NCI-H2029 treated with DMSO at 0.1 percent for 48 hours (cell line): ENCODE data around the gene PCCA.
"Not testable (repeated sequence)": the region's sequence is repeated elsewhere in the genome, so short reads cannot be mapped to it uniquely, and the experiment has no call there.

Experiments
- DNase-seq: peaks from one replicate; lab custom pipeline; 2025; lab: John Stamatoyannopoulos, UW

Gene PCCA

DNA sequence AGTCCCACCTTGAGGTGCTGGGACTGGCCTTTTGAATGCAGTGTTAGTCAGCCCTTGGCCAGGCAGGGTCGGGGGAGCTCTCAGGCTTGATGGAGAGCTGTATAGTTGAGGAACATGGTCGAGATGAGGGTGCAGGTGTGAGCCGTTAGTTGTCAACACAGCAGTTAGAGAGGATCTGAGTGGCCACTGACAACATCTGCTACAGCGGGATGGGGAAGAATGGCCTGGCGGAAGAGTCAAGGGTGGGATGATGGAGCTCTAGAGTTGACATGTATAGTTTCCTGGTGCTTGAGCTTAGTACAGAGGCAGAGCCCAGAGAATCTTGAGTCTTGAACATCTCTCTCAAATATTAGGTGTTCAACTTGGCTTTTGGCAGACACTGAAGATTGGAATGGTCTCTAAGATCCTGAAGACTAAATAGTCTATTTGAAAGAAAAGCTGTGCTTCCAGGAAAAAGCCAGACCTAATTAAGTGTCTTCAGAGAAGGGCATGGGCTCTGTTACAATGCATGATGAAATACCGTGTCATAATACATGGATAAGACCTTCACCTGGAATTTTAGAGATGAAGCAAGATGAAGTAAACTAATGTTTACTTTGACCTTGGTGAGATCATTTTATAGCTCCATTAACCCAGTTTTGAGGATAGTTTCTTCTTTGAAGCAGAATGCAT lies 9.7 kb downstream of the PCCA start:
- no peak for DNase-seq

DNA sequence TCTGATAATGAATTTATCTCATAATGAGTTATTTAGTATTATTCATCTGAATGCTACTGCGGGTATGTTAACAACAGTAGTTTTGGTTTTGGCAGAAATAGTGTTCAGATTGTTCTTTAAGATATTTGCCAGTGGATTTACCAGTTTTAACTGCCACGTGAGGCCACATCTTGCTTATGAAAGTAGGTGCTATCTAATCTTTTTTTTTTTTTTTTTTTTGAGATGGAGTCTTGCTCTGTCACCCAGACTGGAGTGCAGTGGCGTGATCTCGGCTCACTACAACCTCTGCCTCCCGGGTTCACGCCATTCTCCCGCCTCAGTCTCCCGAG lies 10.2 kb downstream of the PCCA start:
- not testable (repeated sequence) for DNase-seq

DNA sequence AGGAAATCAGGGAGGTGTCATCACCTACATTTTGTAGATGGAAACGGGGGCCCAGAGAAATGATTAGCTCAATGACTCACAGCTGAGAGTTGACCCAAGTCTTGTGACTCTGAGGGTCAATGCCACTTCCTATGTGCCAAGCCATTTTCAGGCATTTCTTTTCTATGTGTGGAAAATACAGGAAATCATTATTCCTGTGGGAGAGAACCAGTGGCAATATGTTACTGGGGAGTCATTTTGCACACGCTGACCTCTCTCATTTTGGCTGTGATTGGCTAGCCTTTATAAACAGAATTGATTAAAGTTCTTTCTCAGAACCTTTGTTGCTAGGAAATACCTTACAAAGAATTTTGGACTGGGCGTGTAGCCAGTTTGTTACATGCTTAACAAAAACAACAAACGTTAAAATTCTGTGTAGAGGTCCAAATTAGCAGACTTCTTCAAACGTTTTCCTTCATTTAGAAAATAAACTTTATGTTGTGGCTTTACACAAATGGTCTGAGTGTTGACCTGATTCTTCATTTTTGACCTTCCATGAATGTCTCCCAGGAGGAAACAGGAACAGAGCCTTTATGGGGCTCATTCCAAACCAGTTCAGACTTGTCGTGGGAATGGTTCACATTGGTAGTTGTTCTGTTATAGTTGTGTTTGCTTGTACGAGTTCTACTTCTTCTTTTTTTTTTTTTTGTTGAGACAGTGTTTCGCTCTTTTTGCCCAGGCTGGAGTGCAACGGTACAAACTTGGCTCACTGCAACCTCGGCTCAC lies 11.4 kb downstream of the PCCA start:
- DNase-seq: no peak

DNA sequence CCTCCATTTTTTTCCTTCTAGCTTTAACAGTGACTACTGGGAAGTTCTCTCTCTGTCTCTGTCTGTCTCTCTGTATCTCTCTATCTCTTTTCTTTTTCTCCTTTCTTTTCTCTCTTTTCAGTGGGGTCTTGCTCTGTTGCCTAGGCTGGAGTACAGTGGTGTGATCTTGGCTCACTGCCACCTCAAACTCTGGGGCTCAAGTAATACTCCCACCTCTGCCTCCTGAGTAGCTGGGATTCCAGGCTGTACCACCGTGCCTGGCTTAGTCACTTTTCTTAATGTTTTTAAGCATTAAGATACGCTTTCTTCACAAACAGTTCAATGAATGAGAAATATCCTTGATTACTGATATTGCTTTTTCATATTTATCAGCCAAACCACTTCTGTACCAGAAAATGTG lies 13.1 kb downstream of the PCCA start:
- DNase-seq: no peak

DNA sequence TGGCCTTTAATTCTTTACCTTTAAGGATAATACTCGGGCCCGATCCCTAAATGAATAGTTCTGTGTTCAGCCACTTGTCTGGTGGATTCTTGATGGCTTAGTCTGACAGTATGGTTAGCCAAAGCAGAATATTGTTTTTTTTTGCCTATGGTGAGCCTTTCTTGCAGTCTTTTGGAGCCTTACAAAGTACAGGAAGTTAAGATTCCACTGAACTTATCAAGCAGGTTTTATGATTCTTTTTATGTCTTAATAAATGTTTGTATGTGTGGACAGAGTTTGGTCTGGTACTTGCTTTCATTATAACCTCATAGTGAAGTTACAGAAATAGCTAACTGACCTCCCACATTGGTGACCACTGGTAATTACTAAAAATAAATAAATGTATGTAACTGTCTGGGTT lies 17.1 kb downstream of the PCCA start:
- no peak for DNase-seq

DNA sequence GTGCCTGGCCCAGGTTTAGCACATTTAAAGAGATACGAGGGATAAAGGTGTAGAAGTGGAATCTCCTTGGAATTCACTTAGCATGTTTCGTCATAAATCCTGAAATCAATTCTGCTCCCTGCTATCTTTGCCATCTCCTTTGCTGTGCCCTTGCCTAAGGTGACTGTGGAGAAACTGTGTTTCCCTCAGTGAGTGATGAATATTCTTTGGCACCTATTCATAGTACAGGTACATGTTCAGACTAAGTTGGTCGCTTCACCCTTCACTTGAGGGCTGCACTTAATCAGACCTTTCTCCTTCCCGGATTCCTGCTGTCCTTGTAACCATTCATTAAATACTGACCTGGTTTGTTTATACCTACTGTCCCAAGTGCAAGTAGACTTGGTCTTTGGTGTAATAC lies 17.8 kb downstream of the PCCA start:
- DNase-seq: no peak

DNA sequence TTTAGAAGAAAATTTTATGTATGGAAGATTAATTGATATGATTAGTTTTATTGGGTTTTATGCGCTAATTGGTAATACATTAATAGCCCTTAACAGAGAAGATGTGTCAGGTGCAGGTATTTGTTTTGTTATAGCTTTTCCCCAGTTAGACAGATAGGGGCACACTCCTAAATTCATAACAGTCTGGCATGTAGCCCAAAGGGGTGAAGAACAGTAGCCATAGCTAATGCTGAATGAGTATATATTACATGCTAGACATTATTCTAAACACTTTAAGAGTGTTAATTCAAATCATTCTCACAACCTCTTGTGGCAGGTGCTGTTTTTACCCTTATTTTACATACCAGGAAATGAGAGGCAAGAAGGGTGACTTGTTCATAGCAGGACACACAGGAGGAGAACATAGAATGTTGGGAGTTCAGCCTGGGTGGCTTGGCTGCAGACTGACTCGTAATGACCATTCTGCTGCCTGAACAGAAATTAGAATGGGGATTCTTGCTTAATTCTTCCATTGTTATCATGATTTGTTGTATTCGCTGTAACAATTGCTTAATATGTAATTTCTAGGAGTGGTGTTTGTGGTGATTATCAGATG lies 20.1 kb downstream of the PCCA start:
- no peak for DNase-seq

DNA sequence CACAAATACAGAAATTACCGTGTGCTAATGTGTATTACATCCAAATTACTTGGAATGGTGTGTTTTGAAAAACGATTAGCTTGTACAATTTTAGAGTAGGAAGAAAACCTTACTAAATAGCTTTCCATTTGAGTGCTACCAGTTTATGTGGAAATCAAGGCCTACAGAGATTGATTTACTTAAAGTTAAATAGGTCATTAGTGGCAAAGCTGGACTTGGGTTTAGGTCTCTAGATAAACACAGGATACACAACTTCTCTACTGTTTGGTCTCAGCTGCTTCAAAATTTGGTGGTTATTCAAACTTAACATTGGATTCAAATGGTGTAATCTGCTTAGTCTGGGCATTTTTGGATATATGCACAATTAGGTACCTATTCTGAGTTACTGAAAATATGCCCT lies 21.4 kb downstream of the PCCA start:
- no peak for DNase-seq

DNA sequence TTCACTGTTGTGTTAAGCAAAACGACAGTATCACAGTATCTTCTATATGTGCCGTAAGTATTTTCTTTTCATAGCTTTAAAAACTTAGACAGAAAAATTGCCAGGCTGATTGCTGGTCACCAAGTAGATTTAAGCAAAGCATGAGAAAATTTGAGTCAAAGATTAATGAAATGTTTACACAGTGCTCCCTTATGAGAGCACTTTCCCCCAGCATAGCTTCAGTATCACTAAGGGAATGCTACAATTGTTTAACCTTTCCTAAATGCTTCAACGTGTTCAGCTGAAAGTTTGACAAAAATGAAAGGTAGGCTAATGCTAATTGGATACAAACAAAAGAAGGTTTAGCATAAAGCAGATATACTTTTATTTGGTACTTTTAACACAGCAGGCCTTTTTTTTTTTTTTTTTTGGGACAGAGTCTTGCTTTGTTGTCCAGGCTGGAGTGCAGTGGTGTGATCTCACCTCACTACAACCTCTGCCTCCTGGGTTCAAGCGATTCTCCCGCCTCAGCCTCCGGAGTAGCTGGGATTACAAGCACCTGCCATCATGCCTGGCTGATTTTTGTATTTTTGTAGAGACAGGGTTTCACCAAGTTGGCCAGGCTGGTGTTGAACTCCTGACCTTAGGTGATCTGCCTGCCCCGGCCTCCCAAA lies 23.4 kb downstream of the PCCA start:
- no peak for DNase-seq

DNA sequence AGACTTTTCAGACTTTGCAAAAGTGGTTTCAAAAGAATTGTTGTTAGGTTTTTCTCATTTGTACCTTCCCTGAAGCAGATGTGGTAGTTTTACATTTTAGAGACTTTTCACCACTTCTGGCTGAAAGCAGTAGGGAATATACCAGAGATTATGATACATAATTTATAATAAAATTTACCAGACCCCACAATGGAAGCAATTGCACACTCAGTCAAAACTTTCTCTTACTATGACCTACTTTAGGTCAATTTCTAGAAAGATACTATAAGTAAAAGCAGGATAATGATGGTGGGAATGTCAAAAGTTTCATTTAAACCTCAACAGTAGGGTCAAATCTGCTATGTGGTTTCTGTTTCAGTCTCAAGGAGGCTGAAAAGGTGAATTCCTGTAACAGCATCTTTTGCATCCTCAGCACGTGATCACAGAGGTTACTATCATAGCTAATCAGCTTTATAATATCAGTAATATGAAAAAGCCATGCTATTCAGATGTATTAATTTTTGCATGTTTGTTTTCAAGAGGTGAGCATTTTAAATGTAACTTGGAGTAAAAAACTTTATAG lies 26.9 kb downstream of the PCCA start:
- no peak for DNase-seq

DNA sequence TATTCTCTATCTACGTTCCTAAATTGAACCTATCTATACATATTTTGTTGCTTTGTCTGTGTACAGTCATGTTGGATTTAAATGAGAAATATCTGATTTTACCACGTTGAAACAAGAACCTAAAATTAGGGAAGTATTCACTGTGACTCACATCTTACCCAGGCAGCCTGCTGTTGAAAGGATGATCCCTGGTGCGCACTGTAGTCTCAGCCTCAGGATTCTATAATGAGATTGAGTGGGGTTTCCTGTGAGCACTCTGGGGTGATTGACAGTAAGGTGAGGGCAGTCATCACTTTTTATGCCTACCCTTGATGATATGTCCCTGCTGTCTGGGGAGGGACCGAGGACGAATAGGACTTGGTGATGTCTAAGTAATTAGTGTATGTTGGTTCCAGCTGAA lies 35.4 kb downstream of the PCCA start:
- DNase-seq: no peak

DNA sequence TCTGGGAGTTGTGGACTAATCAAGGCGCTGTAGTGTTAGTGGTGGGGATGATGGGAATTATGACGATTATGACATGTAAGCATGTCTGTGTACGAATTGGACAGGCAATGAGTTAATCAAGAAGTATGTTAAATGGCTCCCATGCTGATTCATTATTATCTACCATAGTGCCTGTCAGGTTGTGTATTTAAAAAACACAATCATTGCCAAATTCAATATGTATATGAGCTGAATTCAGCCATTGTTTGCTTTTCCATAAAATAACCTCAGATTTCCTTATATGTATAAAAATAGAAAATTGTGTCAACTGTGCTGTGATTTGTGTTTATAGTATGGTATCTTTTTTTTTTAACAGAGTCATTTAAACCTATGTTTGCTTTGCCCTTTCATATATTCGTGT lies 37.1 kb downstream of the PCCA start:
- DNase-seq: no peak

DNA sequence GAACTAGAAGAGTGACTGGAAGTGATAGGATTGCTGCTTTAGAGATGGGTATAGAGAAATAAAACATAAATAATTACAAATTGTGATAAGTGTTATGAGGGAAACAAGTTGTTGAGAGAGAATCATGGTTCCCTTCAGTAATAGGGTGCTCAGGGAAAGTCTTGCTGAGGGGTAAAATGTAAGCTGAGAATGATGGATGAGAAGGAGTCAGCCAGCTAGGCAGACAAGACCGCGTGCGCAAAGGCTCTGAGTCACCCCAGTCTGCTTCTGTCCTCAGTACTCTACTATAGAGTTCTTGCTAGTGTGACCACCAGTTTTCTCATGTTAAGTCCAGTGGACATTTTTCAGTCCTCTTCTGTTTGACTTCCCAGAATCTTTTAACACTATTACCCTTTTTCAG lies 39.5 kb downstream of the PCCA start:
- DNase-seq: no peak

DNA sequence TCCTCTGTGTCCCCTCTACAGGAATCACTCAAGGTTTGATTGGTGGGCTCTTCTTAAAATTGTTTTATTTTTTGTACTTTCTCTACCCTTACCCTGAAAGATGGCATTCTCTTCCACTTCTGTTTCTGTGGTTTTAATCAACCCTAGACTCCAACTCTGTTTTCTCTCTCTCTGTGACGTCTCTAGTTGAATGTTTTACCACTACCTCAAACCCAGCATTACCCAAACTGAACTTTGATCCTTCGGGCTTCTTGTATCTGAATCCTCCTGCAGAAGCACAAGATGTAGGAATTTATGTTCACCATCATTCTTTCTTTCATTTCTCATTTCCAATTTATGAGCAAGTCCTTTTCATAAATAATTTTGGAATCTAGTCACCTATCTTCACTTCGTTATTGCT lies 39.9 kb downstream of the PCCA start:
- DNase-seq: no peak

DNA sequence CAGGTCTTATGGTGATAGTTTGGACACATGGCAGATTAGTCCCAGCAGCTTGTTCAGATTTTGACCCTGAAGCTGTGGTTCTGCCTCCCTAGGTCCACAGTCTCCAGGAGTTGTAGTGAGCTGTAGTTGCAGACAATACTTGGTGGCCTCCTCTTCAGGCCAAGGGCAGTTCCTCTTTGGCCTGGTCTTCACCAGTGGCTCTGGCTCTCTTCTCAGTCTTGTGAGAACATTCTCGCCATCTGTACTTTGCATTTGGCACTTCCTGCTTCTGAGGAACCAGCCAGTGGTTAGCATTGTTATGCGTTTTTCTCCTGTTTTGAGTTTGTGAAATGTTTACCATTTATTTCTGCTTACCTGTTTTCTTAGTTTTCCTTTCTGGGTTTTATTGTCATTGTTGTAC lies 40.7 kb downstream of the PCCA start:
- DNase-seq: no peak

DNA sequence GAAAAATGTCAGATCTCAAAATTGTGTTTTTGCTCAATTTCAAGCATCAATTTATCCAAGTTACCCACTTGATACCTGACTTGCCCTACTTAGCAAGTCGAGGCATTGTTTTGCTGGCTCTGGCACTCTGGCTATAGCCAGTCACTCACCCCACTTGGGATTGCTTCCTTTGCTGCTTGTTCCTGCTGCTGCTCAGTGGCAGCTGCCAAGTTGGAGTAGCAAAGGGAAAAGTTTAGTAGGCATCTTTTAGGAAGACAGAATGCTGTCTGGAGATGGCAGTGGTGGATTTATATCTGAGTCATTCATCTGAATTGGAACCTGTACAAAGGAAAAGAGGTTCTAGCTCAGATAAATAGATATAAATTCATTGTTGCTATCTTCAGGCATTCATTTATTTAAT lies 41.2 kb downstream of the PCCA start:
- DNase-seq: no peak

DNA sequence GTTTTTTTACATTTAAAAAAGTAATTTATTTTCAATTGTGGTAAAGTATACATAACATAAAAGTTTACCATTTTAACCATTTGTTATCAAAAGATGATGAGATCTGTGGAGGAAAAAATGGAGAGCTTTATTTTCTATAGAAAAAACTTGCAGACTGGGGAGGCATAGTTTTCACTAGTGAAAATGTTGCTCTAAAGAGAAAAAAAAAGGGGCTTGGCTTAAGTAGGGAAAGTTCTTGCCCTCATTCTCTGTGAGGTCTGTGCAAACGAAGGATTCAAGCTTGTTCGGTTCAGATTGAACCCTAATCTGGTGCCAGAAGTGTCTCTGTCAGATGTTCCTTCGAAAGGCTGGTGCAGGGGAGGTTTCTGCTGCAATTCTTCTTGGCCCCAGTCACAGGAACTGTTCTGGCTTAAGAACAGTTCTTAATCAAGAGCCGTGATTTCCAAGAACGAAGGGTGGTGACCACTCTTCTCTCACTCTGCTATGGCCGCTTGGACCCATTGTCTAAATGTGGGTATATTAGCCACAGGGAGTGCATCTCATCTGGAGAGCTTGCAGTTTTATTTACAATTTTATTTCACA lies 42.1 kb downstream of the PCCA start:
- DNase-seq: no peak

DNA sequence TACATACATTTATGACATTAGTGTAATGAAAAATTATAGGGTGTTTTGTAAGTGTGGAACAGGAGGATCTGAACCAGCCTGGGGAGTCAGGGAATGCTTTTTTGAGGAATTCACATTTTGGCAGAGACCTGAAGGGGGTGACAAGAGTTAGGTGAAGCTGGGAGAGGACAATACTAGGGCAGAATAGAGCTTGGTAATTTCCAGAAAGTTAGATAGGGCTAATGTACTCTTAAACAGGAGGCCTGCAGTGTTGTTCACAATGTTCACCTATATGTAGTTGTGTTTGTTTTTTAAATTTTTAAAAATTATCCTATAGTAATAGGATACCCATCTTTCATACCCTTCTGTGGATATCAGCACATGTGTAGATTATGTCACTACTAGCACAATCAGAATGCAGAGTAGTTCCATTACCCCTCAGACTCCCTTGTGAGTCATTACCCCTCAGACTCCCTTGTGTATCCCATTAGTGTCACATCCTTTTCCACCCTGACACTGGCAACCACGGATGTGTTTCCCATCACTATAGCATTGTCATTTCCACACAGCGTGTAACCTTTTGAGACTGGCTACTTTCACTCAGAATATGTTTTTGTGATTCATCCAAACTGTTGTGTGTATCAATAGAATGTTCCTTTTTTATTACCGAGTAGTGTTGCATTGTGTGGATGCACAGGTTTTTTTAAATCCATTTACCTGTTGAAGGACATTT lies 43.1 kb downstream of the PCCA start:
- DNase-seq: no peak

DNA sequence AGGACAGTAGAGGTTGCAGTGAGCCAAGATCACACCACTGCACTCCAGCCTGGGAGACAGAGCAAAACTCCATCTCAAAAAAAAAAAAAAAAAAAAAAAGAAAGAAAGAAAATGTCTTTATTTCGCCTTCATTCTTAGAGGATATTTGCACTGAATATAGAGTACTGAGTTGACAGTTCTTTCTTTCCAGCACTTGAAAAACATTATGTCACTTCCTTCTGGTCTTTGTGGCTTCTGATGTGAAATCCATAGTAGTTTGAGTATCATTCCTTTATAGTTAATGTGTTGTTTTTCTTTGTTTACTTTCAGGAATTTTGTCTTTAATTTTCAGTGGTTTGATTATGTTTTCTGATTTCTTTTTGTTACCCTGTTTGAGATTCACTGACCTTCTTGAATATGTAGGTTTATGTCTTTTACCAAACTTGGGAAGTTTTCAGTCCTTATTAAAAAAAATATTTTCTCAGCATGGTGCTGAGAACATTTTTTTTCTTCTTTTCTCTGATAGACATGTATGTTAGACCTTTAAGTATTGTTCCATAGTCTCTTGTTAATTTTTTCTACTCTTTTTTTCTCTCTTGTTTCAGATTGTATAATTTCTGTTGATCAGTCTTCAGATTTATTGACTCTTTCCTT lies 50.1 kb downstream of the PCCA start:
- DNase-seq: no peak

DNA sequence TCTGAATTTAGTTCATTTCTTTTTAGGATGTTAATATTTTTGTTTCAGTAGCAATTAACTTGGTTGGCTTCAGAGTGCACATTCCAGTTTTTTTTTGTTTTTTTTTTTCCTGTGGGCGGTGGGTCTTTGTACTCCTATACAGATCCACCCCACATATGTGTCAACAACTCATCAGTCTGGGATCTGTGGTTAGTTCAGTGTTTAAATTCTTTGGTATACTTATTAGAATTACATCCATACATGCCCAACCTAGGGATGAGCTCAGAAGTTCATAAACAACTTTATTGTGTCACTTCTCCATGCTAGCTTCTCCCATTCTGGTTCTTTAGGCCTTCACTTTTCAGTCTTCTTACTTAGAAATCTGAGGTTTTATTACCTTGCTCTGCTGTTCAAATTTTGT lies 50.9 kb downstream of the PCCA start:
- no peak for DNase-seq

DNA sequence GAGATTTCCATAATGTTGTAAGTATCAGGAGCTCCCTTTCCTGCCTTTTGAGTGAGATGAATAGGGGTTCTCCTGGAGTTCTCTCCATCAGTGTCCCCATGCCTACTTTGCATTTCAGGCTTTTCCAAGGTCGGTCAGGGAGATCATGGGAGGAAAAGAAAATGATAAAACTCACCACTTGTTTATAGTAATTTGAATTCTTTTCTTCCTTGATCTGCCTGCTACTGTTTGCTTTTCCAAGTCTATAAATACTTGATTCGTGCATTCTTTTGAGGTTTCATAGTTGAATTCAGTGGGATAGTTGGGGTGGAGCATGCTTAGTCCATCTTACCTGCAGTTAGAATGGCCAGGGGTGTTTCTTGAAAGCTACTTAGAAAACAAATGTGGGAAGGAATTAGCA lies 51.5 kb downstream of the PCCA start:
- DNase-seq: no peak
